GM21381 (cell line): ENCODE results near the gene IL1RL2.

Source experiments
- ATAC-seq: cut with Tn5 transposase; IDR thresholded peaks from one replicate; pipeline ENCODE4 v1.9.1; 2021; ENCODE audit warnings: mild to moderate bottlenecking, moderate library complexity; ENCODE audit not compliant: unreplicated experiment

IL1RL2 gene

DNA sequence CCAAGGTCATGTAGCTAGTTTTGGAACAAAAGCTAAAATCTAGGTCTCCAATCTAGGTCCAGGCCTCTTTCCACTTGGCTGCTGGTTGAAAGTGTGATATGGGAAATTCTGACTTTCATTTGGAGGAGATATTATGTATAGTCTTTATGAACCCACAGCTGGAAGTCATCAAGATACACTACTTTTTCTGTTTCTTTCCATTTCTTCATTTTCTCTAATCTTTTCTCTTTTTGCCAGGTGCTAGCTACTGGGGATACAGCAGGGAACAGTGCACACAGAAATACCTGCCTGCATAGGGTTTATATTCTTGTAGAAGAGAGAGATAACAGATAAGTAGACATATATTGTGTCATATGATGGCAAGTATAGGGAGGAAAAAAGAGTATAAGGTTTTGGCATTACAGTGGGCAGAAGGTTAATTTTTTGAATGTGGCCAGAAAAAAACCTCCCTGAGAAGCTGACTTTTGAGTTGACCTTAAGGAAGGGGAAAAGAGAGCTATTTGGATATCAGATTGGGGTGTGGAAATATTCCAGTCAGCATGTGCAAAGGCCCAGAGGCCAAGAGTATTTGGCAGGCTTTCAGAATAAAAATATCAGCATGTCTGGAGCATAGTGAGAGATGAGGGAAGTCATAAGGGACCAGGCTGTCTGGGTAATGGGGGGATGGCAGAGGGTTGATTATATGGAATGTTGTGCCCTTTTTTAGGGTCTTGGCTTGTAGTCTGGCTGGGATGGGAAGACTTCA is 28.6 kb upstream of the IL1RL2 start:
- no peak for ATAC-seq

DNA sequence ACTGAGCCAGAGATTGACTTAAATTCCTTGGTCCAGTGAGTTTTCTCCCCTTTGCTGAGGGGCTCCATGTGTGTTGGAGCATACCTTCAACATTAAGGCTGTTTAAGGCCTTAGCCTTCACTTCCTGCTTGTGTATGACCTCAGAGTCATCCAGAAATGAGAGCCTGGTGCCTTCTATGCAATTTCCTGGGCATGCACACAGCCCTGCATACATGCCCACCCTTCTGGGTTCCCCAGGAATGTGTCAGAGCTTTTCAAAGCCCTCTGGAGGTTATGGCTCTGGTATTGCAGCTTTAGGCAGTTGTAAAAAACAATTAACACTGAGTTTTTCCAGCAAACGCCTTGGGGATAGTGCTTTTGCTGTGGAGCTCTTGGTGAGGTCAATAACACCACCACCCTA is 27.5 kb upstream of the IL1RL2 start:
- ATAC-seq = no peak

DNA sequence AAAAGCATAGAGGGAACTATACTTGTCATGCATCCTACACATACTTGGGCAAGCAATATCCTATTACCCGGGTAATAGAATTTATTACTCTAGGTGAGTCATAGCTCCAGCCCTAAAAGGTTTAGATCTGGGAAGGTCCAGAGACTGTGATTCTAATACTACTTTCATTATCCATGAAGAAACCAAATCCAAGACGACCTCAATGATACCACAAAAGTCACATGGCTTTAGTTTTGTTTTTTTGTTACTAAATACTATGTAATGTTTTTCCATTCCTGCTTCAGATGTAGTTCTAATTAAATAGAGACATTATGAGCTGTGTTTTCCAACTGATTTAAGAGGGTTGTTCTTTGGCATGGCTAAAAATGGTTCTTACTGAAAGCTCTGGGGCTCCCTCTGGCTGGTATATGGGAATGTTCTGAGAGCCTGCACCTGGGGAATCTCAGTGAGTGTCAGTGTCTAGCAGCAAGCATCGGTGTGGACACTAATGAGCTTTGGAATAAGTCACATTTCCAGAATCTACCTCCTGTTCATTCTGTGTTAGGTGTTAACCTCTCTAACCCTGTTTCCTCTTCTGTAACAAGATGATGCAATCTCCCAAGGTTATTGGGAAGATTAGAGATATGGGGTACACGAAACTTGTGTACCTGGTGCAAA is 20.5 kb upstream of the IL1RL2 start:
- no peak for ATAC-seq

GRCh38 chr2:102168026-102168771 is 18.6 kb upstream of the IL1RL2 start:
- ATAC-seq = no peak

- no peak for ATAC-seq
Observed at GRCh38 chr2:102171946-102172345, 14.9 kb upstream of the IL1RL2 start.

GRCh38 chr2:102172745-102173144 is 14.1 kb upstream of the IL1RL2 start:
- ATAC-seq = no peak

DNA sequence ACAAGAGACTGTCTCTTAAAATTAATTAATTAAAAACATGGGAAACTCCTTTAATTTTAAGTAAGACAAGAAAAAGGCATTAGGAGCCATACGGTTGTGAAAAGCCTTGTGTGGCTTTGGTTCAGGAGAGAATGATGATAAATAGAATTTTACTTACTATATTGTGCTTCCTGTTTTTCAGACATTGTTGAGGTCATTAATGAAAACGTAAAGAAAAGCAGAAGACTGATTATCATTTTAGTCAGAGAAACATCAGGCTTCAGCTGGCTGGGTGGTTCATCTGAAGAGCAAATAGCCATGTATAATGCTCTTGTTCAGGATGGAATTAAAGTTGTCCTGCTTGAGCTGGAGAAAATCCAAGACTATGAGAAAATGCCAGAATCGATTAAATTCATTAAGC is 10.7 kb upstream of the IL1RL2 start:
- ATAC-seq = no peak

DNA sequence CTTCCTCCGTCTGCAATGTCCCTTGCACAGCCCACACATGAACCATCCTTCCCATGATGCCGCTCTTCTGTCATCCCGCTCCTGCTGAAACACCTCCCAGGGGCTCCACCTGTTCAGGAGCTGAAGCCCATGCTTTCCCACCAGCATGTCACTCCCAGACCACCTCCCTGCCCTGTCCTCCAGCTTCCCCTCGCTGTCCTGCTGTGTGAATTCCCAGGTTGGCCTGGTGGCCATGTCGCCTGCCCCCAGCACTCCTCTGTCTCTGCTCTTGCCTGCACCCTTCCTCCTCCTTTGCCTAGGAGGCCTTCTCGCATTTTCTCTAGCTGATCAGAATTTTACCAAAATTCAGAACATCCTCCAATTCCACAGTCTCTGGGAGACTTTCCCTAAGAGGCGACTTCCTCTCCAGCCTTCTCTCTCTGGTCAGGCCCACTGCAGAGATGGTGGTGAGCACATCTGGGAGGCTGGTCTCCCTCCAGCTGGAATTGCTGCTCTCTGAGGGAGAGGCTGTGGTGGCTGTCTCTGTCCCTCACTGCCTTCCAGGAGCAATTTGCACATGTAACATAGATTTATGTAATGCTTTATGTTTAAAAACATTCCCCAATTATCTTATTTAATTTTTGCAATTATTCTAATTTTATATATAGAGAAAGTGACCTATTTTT is 8.9 kb upstream of the IL1RL2 start:
- ATAC-seq = no peak

- no peak for ATAC-seq
Observed at GRCh38 chr2:102179061-102179460, 7.8 kb upstream of the IL1RL2 start.

- ATAC-seq = no peak
Observed at GRCh38 chr2:102179788-102180686, 6.8 kb upstream of the IL1RL2 start.

GRCh38 chr2:102180687-102180999 is 6.2 kb upstream of the IL1RL2 start:
- ATAC-seq = no peak

GRCh38 chr2:102181376-102181775 is 5.4 kb upstream of the IL1RL2 start:
- no peak for ATAC-seq

DNA sequence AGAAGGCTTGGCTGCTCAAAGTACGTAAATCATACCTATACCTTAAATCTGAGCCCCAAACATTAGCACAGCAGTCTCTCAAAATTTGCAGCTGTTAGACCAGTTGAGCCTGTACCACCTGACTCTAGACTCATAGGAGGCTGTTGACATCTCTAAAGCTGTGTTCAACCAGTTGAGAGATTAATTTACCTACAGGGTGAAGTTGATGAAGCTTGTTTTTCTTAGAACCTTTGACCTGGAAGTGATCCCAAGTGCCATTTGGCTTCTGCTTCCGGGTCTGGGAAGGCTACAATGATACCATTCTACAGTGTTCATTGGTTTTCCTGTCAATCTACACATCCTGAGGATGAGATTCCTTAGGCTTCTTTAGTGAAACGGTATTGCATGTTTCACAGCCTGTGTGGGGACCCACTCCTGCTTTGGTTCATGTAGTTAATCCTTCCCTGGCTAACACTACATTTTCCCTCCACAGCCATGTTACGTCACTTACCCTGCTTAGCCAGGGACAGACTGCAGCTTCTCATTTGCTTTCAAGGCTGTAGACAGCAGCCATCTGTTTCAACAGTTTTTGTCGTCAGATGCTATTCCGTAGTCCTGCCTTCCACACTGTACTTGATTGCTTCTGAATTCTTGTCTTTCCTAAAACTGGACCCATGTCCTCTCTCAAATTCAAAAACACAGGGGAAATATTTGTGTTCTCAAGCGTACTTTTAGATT is 4.7 kb upstream of the IL1RL2 start:
- ATAC-seq = no peak

DNA sequence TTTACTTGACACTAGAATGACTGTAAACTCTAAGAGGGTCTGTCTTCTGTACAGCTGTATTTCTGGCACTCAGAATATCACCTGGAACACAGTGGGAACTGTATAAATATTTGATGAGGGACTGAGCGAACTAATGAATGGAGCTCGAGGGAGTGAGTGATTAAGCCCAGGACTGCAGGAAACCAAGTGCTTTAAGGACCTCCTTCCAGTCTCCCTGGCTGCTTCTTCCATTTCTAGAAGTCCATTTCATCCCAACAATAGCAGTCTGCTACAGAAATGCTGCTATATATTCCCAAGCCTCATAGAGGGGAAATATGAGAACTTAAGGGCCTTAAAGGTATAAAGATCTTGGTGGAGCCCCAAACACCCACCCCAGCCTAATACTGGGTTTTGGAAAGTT is 2.8 kb upstream of the IL1RL2 start:
- no peak for ATAC-seq

DNA sequence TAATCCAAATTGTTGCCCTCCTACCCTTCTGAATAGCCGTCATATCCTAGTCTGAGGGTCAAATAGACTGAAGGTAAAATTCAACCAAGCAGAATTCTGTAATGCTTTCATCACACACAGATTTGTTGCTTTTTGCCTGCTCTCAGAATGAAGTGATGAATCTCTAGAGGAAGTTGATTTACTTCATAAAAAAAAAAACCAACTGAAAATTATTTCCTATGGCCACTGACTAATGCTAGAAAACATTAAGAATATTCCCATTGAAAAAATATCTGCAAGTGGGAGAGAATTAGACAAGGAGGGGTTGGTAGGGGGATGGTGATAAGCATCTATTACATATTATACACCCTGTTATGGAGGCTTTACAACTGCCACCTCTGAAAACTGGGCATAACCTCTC is 2.3 kb upstream of the IL1RL2 start:
- ATAC-seq = no peak

- ATAC-seq = no peak
Observed at GRCh38 chr2:102185347-102185746, 1.5 kb upstream of the IL1RL2 start.

GRCh38 chr2:102187496-102188150 is 800 bp downstream of the IL1RL2 start:
- ATAC-seq = no peak

DNA sequence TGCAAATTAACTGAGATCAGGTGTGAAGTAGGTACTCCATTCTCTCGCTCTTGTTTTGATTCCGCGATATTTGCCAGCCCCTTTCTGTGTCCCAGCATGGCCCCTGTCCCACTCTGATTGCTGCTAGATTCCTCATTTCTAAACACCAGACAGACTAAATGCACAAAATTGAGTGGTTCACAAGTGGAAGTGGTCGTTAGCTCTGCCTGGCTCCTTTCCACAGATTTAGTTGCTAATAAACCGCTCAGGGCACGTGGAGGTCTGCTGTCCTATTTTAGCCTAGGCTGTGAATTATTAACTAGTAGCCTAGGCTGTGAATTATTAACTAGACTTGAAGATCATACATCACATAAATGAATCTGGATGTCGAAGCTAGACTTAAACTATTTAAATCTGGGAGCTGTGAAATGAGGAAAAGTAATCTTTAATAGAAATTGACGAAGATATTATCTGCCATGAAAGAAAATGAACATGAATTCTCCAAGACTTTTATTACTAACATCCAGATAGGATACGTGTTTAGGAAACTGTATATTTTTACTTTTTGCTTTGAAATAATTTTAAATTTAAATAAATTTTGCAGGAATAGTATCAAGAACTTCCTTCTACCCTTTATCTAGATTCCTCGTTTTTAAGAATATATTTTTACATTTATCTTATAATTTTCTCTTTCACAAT is 3.7 kb downstream of the IL1RL2 start:
- no peak for ATAC-seq

- ATAC-seq = no peak
Observed at GRCh38 chr2:102191501-102191900, 4.7 kb downstream of the IL1RL2 start.
